AG09309 (cell line): ENCODE data around the gene SLC39A3.

Source experiments
- DNase-seq: peaks from one replicate; pipeline ENCODE4 v3.0.0-alpha.2; 2010; ENCODE audit warnings: low read depth
- H3K4me3 ChIP-seq: 2 replicates; pipeline ENCODE4 v1.5.1; 2011; ENCODE audit warnings: mild to moderate bottlenecking, low read depth, low read length, moderate library complexity; ENCODE audit not compliant: control insufficient read depth
- CTCF ChIP-seq: IDR thresholded peaks from 2 replicates; pipeline ENCODE4 v1.5.1; 2011; ENCODE audit warnings: mild to moderate bottlenecking, low read depth, low read length, inconsistent platforms; ENCODE audit not compliant: insufficient read depth, control insufficient read depth; ENCODE audit errors: missing control alignments

The SLC39A3 gene

GRCh38 chr19:2703691-2704216 lies 36.1 kb downstream of the SLC39A3 start:
- no peak overlapping the region for H3K4me3 ChIP-seq
- no peak for TF ChIP-seq CTCF
- DNase-seq: no peak

DNA sequence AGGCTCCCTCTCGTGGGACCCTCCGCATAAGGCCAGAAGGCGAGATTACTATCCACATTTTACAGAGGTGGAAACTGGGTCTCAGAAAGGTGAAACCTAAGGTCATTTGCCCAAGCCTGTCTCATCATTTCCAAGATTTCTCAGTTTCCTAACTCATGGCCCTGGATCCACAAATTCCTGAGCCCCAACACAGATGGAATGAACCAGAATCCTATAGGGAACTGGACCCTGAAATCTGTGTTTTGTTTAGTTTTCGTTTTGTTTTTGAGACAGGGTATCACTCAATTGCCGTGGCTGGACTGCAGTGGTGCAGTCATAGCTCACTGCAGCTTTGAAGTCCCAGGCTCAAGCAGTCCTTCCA lies 36.8 kb downstream of the SLC39A3 start:
- TF ChIP-seq CTCF: no peak
- H3K4me3 ChIP-seq: no peak overlapping the region
- DNase-seq: no peak

DNA sequence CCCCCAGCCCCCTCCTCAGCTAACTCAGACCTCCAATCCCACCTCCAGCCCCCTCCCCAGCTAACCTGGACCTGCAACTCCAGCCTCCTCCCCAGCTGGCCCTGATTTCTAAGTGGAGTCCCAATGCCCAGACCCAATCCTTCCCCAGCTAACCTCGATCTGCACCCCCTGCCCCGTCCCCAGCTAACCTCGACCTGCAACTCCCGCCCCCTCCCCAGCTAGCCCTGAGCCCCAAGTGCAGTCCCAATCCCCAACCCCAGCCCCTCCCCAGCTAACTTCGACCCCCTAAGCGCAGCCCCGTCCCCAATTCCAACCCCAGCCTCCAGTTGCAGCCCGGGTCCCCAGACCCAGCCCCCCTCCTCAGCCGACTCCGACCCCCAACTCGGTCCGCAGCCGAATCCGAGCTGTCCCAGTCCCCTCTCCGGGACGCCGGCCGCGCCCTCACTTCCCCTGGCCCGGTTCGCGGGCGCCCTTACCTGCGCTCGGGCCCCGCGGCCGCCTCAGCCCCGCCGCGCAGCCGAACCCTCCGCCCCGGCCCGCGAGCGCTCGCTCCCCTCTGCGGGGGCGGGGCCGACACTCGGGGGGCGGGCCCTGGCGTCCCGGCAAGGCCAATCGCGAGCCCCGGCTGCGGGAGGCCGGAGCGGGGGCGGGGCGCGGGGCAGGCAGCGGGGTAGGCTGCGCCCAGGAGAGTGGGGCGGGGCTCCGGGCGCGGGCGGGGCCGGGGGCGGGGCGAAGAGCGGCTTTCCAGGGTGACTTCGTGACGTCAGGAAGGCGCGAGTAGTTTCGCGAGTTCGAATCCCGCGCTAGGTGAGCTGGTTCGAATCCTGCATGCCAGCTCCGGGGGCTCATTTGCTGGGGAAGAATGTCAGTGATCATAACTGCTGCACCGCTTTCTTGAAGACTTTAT lies 37.4 kb downstream of the SLC39A3 start, which contains the start of gene GNG7:
TSS of gene GNG7 (minus strand) at position 525 of the 907 bp plus-strand sequence. CDS start 182,006 bp downstream, outside the sequence.
- no peak for DNase-seq
- H3K4me3 ChIP-seq: peak within 1 kb of the TSS; percentile 17; the same call in 1 of the 2 replicates
- TF ChIP-seq CTCF: no peak

- DNase-seq: no peak
- H3K4me3 ChIP-seq: no peak overlapping the region
- no peak for TF ChIP-seq CTCF
Measured at GRCh38 chr19:2701361-2702169, 38.3 kb downstream of the SLC39A3 start.

GRCh38 chr19:2700660-2701360 lies 39.0 kb downstream of the SLC39A3 start:
- no peak overlapping the region for H3K4me3 ChIP-seq
- DNase-seq: no peak
- TF ChIP-seq CTCF: no peak
